IMR-90 (cell line): ENCODE measurements around the gene PLTP. TPM values are rescaled to one million over a fixed set of nuclear protein-coding genes. Genes with fewer than 3 reads are reported as not detected.
A peak's percentile ranks its signal among the peaks of the same experiment; 100 is the strongest.

Source experiments
- ATAC-seq: fragments of 200-7000 bp; cut with Tn5 transposase; 2 replicates; pipeline ENCODE4 v1.9.1; 2020; ENCODE audit warnings: low read depth, mild to moderate bottlenecking, moderate library complexity
- BruUV-seq: library from RNA; stranded (reverse); fragments of 400-500 nt; replicated peaks from 2 replicates; lab custom pipeline; 2021; lab: Mats Ljungman, UMichigan
- CTCF ChIA-PET: fragments of 300-600 bp; formaldehyde crosslinking; extraction: SDS; loops from one replicate; lab custom pipeline; 2021; ENCODE audit warnings: antibody characterized with exemption; lab: Yijun Ruan, JAX
- POLR2A ChIA-PET: fragments of 300-600 bp; sonication (Branson Sonifier 250); formaldehyde crosslinking; loops from one replicate; lab custom pipeline; 2022; ENCODE audit warnings: antibody characterized with exemption; ENCODE audit not compliant: unreplicated experiment; lab: Charles Lee
- DNase-seq: peaks from one replicate; pipeline ENCODE4 v3.0.0; 2013
- H2AFZ ChIP-seq: replicated peaks from 2 replicates; pipeline ENCODE3; 2013; ENCODE audit warnings: low read length, mild to moderate bottlenecking; ENCODE audit not compliant: poor library complexity
- H2AK5ac ChIP-seq: 2 replicates; pipeline ENCODE4 v1.6.1; 2013; ENCODE audit warnings: low read depth, low read length, inconsistent platforms
- H2AK9ac ChIP-seq: replicated peaks from 2 replicates; pipeline ENCODE3; 2013; ENCODE audit warnings: mild to moderate bottlenecking, low read depth, low read length, moderate library complexity; ENCODE audit not compliant: poor library complexity
- H2BK120ac ChIP-seq: 2 replicates; pipeline ENCODE4 v1.6.1; 2013; ENCODE audit warnings: low read depth, low read length, inconsistent platforms
- H2BK15ac ChIP-seq: 3 replicates; pipeline ENCODE4 v1.6.1; 2013; ENCODE audit warnings: low read depth, low read length, inconsistent platforms
- H2BK20ac ChIP-seq: 2 replicates; pipeline ENCODE4 v1.6.1; 2013; ENCODE audit warnings: low read depth, mild to moderate bottlenecking, inconsistent platforms, low read length, moderate library complexity
- H2BK5ac ChIP-seq: 2 replicates; pipeline ENCODE4 v1.6.1; 2013; ENCODE audit warnings: mild to moderate bottlenecking, low read depth, low read length, inconsistent platforms; ENCODE audit not compliant: poor library complexity, severe bottlenecking
- H3K14ac ChIP-seq: replicated peaks from 2 replicates; pipeline ENCODE4 v1.6.1; 2013; ENCODE audit warnings: low read depth, low read length, inconsistent platforms
- H3K18ac ChIP-seq: 2 replicates; pipeline ENCODE4 v1.6.1; 2013; ENCODE audit warnings: low read depth, low read length, control low read depth
- H3K23ac ChIP-seq: 2 replicates; pipeline ENCODE4 v1.6.1; 2013; ENCODE audit warnings: low read depth, low read length, inconsistent platforms
- H3K27ac ChIP-seq: 2 replicates; pipeline ENCODE4 v1.5.1; 2013; ENCODE audit warnings: mild to moderate bottlenecking, control low read depth, low read length; ENCODE audit not compliant: insufficient read depth
- H3K27me3 ChIP-seq: 2 replicates; pipeline ENCODE4 v1.6.1; 2013; ENCODE audit warnings: low read length; ENCODE audit not compliant: control insufficient read depth, insufficient read depth
- H3K36me3 ChIP-seq: 2 replicates; pipeline ENCODE4 v1.6.1; 2013; ENCODE audit warnings: low read length, mixed read lengths; ENCODE audit not compliant: control insufficient read depth, insufficient read depth
- H3K4ac ChIP-seq: 2 replicates; pipeline ENCODE4 v1.6.1; 2013; ENCODE audit warnings: low read depth, low read length, inconsistent platforms
- H3K4me1 ChIP-seq: 2 replicates; pipeline ENCODE4 v1.6.1; 2013; ENCODE audit warnings: low read length, mixed read lengths; ENCODE audit not compliant: control insufficient read depth, insufficient read depth
- H3K4me2 ChIP-seq: 2 replicates; pipeline ENCODE4 v1.6.1; 2013; ENCODE audit warnings: low read depth, mild to moderate bottlenecking, control low read depth, low read length, moderate library complexity
- H3K4me3 ChIP-seq: 2 replicates; pipeline ENCODE4 v1.5.1; 2013; ENCODE audit warnings: low read depth, mild to moderate bottlenecking, control low read depth, low read length, moderate library complexity; ENCODE audit not compliant: insufficient read depth
- H3K56ac ChIP-seq: 2 replicates; pipeline ENCODE4 v1.6.1; 2013; ENCODE audit warnings: low read length, inconsistent platforms; ENCODE audit not compliant: insufficient read depth; ENCODE audit errors: extremely low read depth
- H3K79me1 ChIP-seq, 2 experiments: 2 replicates each; pipeline ENCODE4 v1.6.1; 2013; ENCODE audit warnings: low read length in 2 of 2, inconsistent platforms in 1 of 2, low read depth in 1 of 2
- H3K9ac ChIP-seq: 2 replicates; pipeline ENCODE4 v1.6.1; 2013; ENCODE audit warnings: low read depth, low read length, control low read depth
- H3K9me1 ChIP-seq: 2 replicates; pipeline ENCODE4 v1.6.1; 2013; ENCODE audit warnings: low read length, inconsistent platforms; ENCODE audit not compliant: insufficient read depth
- H3K9me3 ChIP-seq: 2 replicates; pipeline ENCODE4 v1.6.1; 2013; ENCODE audit warnings: low read length; ENCODE audit not compliant: control insufficient read depth, insufficient read depth
- H4K20me1 ChIP-seq: 2 replicates; pipeline ENCODE4 v1.6.1; 2013; ENCODE audit warnings: low read length, inconsistent platforms; ENCODE audit not compliant: insufficient read depth
- H4K5ac ChIP-seq: 2 replicates; pipeline ENCODE4 v1.6.1; 2013; ENCODE audit warnings: mild to moderate bottlenecking, low read depth, low read length, control low read depth
- H4K8ac ChIP-seq, 2 experiments: 2 replicates each; pipeline ENCODE4 v1.6.1; 2013; ENCODE audit warnings: low read depth in 2 of 2, low read length in 2 of 2, control low read depth in 1 of 2, inconsistent platforms in 1 of 2
- H4K91ac ChIP-seq: 2 replicates; pipeline ENCODE4 v1.6.1; 2013; ENCODE audit warnings: low read depth, low read length, inconsistent platforms; ENCODE audit not compliant: insufficient read depth
- CEBPB ChIP-seq: IDR thresholded peaks from 2 replicates; pipeline ENCODE4 v1.6.1; 2012; ENCODE audit warnings: low read depth, low read length, improper control_type of control experiment
- ELK1 ChIP-seq: fragments of 150-350 bp; IDR thresholded peaks from 2 replicates; pipeline ENCODE4 v1.6.1; 2016; ENCODE audit warnings: low read depth, mild to moderate bottlenecking, low read length, moderate library complexity, borderline replicate concordance
- FOS ChIP-seq: fragments of 150-350 bp; IDR thresholded peaks from 2 replicates; pipeline ENCODE4 v1.6.1; 2016; ENCODE audit warnings: low read depth, low read length
- MAFK ChIP-seq: IDR thresholded peaks from 2 replicates; pipeline ENCODE4 v1.6.1; 2012; ENCODE audit warnings: low read depth, low read length, improper control_type of control experiment
- MAZ ChIP-seq: IDR thresholded peaks from 2 replicates; pipeline ENCODE4 v1.6.1; 2012; ENCODE audit warnings: low read depth, mild to moderate bottlenecking, low read length, improper control_type of control experiment, moderate library complexity, borderline replicate concordance
- MXI1 ChIP-seq: IDR thresholded peaks from 2 replicates; pipeline ENCODE4 v1.6.1; 2012; ENCODE audit warnings: low read depth, mild to moderate bottlenecking, low read length, moderate library complexity, borderline replicate concordance
- NFE2L2 ChIP-seq: fragments of 150-350 bp; IDR thresholded peaks from 2 replicates; pipeline ENCODE4 v1.6.1; 2016; ENCODE audit warnings: low read depth, mild to moderate bottlenecking, low read length
- POLR2A ChIP-seq: IDR thresholded peaks from 2 replicates; pipeline ENCODE4 v1.6.1; 2012; ENCODE audit warnings: mild to moderate bottlenecking, low read depth, low read length
- RAD21 ChIP-seq: IDR thresholded peaks from 2 replicates; pipeline ENCODE4 v1.6.1; 2012; ENCODE audit warnings: low read length, improper control_type of control experiment
- RCOR1 ChIP-seq: IDR thresholded peaks from 2 replicates; pipeline ENCODE4 v1.6.1; 2012; ENCODE audit warnings: mild to moderate bottlenecking, low read length, improper control_type of control experiment; ENCODE audit not compliant: insufficient replicate concordance
- RFX5 ChIP-seq: IDR thresholded peaks from 2 replicates; pipeline ENCODE4 v1.8.0; 2012; ENCODE audit warnings: low read depth, mild to moderate bottlenecking, low read length, moderate library complexity
- WGBS, 2 experiments: methylation state at CpG; one replicate each; pipeline versions ENCODE4 v1.1.5 to v1.1.7; 2013; ENCODE audit warnings: missing lambda C conversion rate in 2 of 2; ENCODE audit not compliant: insufficient read length in 1 of 2; ENCODE audit errors: extremely low coverage in 2 of 2; 5-methylcytosine and 5-hydroxymethylcytosine counted together
- dilution Hi-C: fragments of 300-500 bp; cut with HindIII; formaldehyde crosslinking; loops from one replicate; pipeline ENCODE4 v1.14.3; 2018; ENCODE audit warnings: low sequenced_read_pairs; ENCODE audit not compliant: unreplicated experiment
- in situ Hi-C: fragments of 300-500 bp; cut with MboI; formaldehyde crosslinking; loops from 3 replicates; pipeline ENCODE4 v1.14.3; 2019; ENCODE audit warnings: low sequenced_read_pairs, inconsistent platforms, mixed read lengths
- intact Hi-C: fragments of 100-400 bp; cut with micrococcal nuclease; formaldehyde crosslinking; loops from 2 replicates; pipeline ENCODE4 v1.10.0; 2022
- polyA plus RNA-seq, 3 experiments: library from polyadenylated mRNA; depleted of rRNA; stranded (reverse); fragments of >200 nt; gene quantifications; 2 replicates each; pipeline ENCODE4 v1.2.3, GENCODE V29; 2012; ENCODE audit warnings: low replicate concordance in 1 of 3
- total RNA-seq: library from RNA; depleted of rRNA; stranded (reverse); fragments of >200 nt; gene quantifications from 2 replicates; pipeline ENCODE4 v1.2.3, GENCODE V29; 2012
- TF ChIP-seq, protein P1 (sequence below): fragments of 150-350 bp; IDR thresholded peaks from 2 replicates; pipeline ENCODE4 v1.6.1; 2017; ENCODE audit warnings: mild to moderate bottlenecking, antibody characterized with exemption, low read length, low read depth

The PLTP gene
- total and polyA plus RNA-seq, 2 of the 4 experiments (the other 2 are of a cell fraction), result 5.4 to 55.8 TPM

GRCh38 chr20:45899046-45899835 lies 12.7 kb downstream of the PLTP start:
- H3K4me1 ChIP-seq, result no peaks in the 10 kb centered on the region

More at GRCh38 chr20:45899046-45899835, 12.7 kb downstream of the PLTP start:
- Histone ChIP-seq H3K9ac (no peak overlapping the region), H3K9me3 (no peaks in the 10 kb centered on the region), H3K4me3 (no peak overlapping the region), H3K4me2 (no peak overlapping the region), H2AK9ac (peak overlapping the region; percentile 48), H4K20me1 (no peaks in the 10 kb centered on the region), H3K23ac (no peak overlapping the region), H3K36me3 (peaks cover 54% of the 10 kb centered on the region), H2AFZ (no peak overlapping the region), H3K79me1 (peaks cover 0 to 14% of the 10 kb centered on the region in 2 experiments; a peak in 1 of 4 replicates), H2AK5ac (no peak overlapping the region), H4K5ac (no peak overlapping the region), H2BK5ac (no peak overlapping the region), H3K9me1 (no peaks in the 10 kb centered on the region), H2BK15ac (no peak overlapping the region), H3K14ac (no peak overlapping the region), H4K91ac (no peak overlapping the region), H3K27ac (no peak overlapping the region), H4K8ac (no peak overlapping the region), H2BK120ac (no peak overlapping the region), H3K18ac (no peak overlapping the region), H2BK20ac (no peak overlapping the region), H3K4ac (no peak overlapping the region), H3K56ac (no peak overlapping the region), H3K27me3 (no peaks in the 10 kb centered on the region)
- ChIA-PET CTCF (no interaction called here), POLR2A (interaction anchor here (1.0 kb wide), 1 partner anchor 9 kb away, joined by 5 read pairs; no protein-coding TSS in a partner anchor)
- intact Hi-C loops, result no loop called here
- in situ Hi-C loops, result no loop called here
- TF ChIP-seq MAFK (no peak), CEBPB (no peak), MAZ (no peak), RAD21 (no peak), RFX5 (no peak), FOS (no peak), MXI1 (no peak), POLR2A (no peak), ELK1 (no peak), RCOR1 (no peak), NFE2L2 (no peak)
- TF ChIP-seq, protein P1, sequence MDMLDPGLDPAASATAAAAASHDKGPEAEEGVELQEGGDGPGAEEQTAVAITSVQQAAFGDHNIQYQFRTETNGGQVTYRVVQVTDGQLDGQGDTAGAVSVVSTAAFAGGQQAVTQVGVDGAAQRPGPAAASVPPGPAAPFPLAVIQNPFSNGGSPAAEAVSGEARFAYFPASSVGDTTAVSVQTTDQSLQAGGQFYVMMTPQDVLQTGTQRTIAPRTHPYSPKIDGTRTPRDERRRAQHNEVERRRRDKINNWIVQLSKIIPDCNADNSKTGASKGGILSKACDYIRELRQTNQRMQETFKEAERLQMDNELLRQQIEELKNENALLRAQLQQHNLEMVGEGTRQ, result no peak
- WGBS, 2 experiments, result no CpG with 5 or more reads among the region's 13 CpGs
- no peak for ATAC-seq
- DNase-seq, result no peak
- BruUV-seq, result TSS peak; percentile 39
- dilution Hi-C loops, result no loop called here
